PC-3 (cell line): ENCODE results near the gene ZNF606.

Experiments
- EZH2 ChIP-seq: fragments of 300-600 bp; sonication (generic); IDR thresholded peaks from one replicate; pipeline ENCODE4 v1.6.1; 2017; ENCODE audit warnings: antibody characterized with exemption, mild to moderate bottlenecking, low read length; ENCODE audit not compliant: unreplicated experiment
- EZH2phosphoT487 ChIP-seq: fragments of 300-600 bp; sonication (generic); IDR thresholded peaks from 2 replicates; pipeline ENCODE4 v1.6.1; 2018; ENCODE audit warnings: mild to moderate bottlenecking, antibody characterized with exemption, low read length, borderline replicate concordance
- TF ChIP-seq, protein P1 (sequence below): fragments of 300-600 bp; sonication (generic); conservative IDR thresholded peaks from 2 replicates; pipeline ENCODE4 v1.5.1; 2017; ENCODE audit warnings: antibody characterized with exemption, low read depth, mild to moderate bottlenecking, low read length

GRCh38 chr19:58052256-58052655, 49.6 kb upstream of the ZNF606 start:
- TF ChIP-seq, protein P1, sequence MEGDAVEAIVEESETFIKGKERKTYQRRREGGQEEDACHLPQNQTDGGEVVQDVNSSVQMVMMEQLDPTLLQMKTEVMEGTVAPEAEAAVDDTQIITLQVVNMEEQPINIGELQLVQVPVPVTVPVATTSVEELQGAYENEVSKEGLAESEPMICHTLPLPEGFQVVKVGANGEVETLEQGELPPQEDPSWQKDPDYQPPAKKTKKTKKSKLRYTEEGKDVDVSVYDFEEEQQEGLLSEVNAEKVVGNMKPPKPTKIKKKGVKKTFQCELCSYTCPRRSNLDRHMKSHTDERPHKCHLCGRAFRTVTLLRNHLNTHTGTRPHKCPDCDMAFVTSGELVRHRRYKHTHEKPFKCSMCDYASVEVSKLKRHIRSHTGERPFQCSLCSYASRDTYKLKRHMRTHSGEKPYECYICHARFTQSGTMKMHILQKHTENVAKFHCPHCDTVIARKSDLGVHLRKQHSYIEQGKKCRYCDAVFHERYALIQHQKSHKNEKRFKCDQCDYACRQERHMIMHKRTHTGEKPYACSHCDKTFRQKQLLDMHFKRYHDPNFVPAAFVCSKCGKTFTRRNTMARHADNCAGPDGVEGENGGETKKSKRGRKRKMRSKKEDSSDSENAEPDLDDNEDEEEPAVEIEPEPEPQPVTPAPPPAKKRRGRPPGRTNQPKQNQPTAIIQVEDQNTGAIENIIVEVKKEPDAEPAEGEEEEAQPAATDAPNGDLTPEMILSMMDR = no peak
- TF ChIP-seq EZH2phosphoT487 (no peak), EZH2 (no peak)
